ENCODE data around the gene GNRHR.

Gene GNRHR

GRCh38 chr4:67700116-67700737 is 54.0 kb downstream of the GNRHR start:
- peak; percentile 50 to 59 (median 51) for DNase-seq

GRCh38 chr4:67699603-67700002 is 54.6 kb downstream of the GNRHR start:
- DNase-seq, result no peak

- no peak for DNase-seq
Observed at GRCh38 chr4:67697860-67698687, 56.1 kb downstream of the GNRHR start.

- DNase-seq, result no peak
Observed at GRCh38 chr4:67696061-67696460, 58.1 kb downstream of the GNRHR start.

GRCh38 chr4:67694662-67695061 is 59.5 kb downstream of the GNRHR start:
- DNase-seq, result no peak

- peak; percentile 27 to 64 (median 60) for DNase-seq
Observed at GRCh38 chr4:67691328-67691727, 62.9 kb downstream of the GNRHR start.

Data from suppressor macrophage treated with lipopolysaccharide for 1 hour (primary cell).